ENCODE data around the gene CRK.
"Not testable (repeated sequence)": the region's sequence is repeated elsewhere in the genome, so short reads cannot be mapped to it uniquely, and the experiment has no call there.

Gene CRK

GRCh38 chr17:1379930-1380313 is 76.1 kb downstream of the CRK start:
- no peak for DNase-seq

GRCh38 chr17:1379208-1379929 is 76.7 kb downstream of the CRK start:
- DNase-seq, result no peak

- DNase-seq, result not testable (repeated sequence)
Observed at GRCh38 chr17:1378476-1378860, 77.6 kb downstream of the CRK start.

- DNase-seq, result no peak
Observed at GRCh38 chr17:1377334-1377733, 78.7 kb downstream of the CRK start.

GRCh38 chr17:1376061-1376460 is 80.0 kb downstream of the CRK start:
- DNase-seq, result no peak

GRCh38 chr17:1375615-1376014 is 80.4 kb downstream of the CRK start:
- no peak for DNase-seq

- DNase-seq, result no peak
Observed at GRCh38 chr17:1374431-1375177, 81.4 kb downstream of the CRK start.

- no peak for DNase-seq
Observed at GRCh38 chr17:1373707-1374237, 82.3 kb downstream of the CRK start.

GRCh38 chr17:1372618-1373017 is 83.4 kb downstream of the CRK start:
- DNase-seq, result no peak

- DNase-seq, result no peak
Observed at GRCh38 chr17:1371893-1372590, 84.0 kb downstream of the CRK start.
